CD14-positive monocyte (primary cell): ENCODE results near the gene FBXW12. TPM values are rescaled to one million over a fixed set of nuclear protein-coding genes. Genes with fewer than 3 reads are reported as not detected.
"Not testable (repeated sequence)": the region's sequence is repeated elsewhere in the genome, so short reads cannot be mapped to it uniquely, and the experiment has no call there.

Source experiments
- DNase-seq, 3 donors: peaks; one replicate each; pipeline ENCODE4 v3.0.0-alpha.2; 2011 to 2022
- H2AFZ ChIP-seq: 2 replicates; pipeline ENCODE4 v1.6.0; 2012; ENCODE audit warnings: mild to moderate bottlenecking, low read depth, low read length, inconsistent platforms; ENCODE audit not compliant: insufficient read depth, poor library complexity, severe bottlenecking
- H3K27ac ChIP-seq, 2 donors: 1 replicate in 1 of 2; 2 replicates in 1 of 2; pipeline ENCODE4 v1.5.1; 2012 to 2013; ENCODE audit warnings: low read length in 2 of 2, control low read depth in 1 of 2, inconsistent platforms in 1 of 2, low read depth in 1 of 2, mild to moderate bottlenecking in 1 of 2
- H3K27me3 ChIP-seq, 2 donors: one replicate each; pipeline versions ENCODE4 v1.6.0 to v1.6.1; 2011 to 2013; ENCODE audit warnings: low read length in 2 of 2; ENCODE audit not compliant: control insufficient read depth in 2 of 2, insufficient read depth in 2 of 2
- H3K36me3 ChIP-seq, 2 donors: replicated peaks in 1 of 2; 1 replicate in 1 of 2; 2 replicates in 1 of 2; pipeline versions ENCODE4 v1.5.1 to v1.6.1; 2012 to 2013; ENCODE audit warnings: low read length in 2 of 2, control low read depth in 1 of 2, inconsistent platforms in 1 of 2, mild to moderate bottlenecking in 1 of 2; ENCODE audit not compliant: insufficient read depth in 2 of 2, control insufficient read depth in 1 of 2
- H3K4me1 ChIP-seq, 2 donors: 1 replicate in 1 of 2; 2 replicates in 1 of 2; pipeline versions ENCODE4 v1.5.1 to v1.6.1; 2012 to 2013; ENCODE audit warnings: low read length in 2 of 2, control low read depth in 1 of 2, inconsistent platforms in 1 of 2, mild to moderate bottlenecking in 1 of 2, moderate library complexity in 1 of 2; ENCODE audit not compliant: insufficient read depth in 2 of 2, control insufficient read depth in 1 of 2
- H3K4me2 ChIP-seq: replicated peaks from 2 replicates; pipeline ENCODE3; 2012; ENCODE audit warnings: low read length, moderate library complexity, mild to moderate bottlenecking; ENCODE audit not compliant: poor library complexity, severe bottlenecking; ENCODE audit errors: extremely low read depth
- H3K4me3 ChIP-seq, 3 experiments: fragments of 200-600 bp in 1 of 3; sonication (generic) in 1 of 3; replicated peaks in 1 of 3; 1 replicate in 2 of 3; 2 replicates in 1 of 3; pipeline ENCODE4 v1.5.1; 2011 to 2013; ENCODE audit warnings: low read length in 3 of 3, mild to moderate bottlenecking in 3 of 3, control low read depth in 2 of 3, low read depth in 2 of 3, inconsistent platforms in 1 of 3, moderate library complexity in 1 of 3
- H3K79me2 ChIP-seq: 2 replicates; pipeline ENCODE4 v1.6.0; 2012; ENCODE audit warnings: mild to moderate bottlenecking, control low read depth, inconsistent platforms, low read length, moderate library complexity; ENCODE audit not compliant: insufficient read depth
- H3K9ac ChIP-seq: 2 replicates; pipeline ENCODE4 v1.6.0; 2017; ENCODE audit warnings: low read length, mild to moderate bottlenecking; ENCODE audit not compliant: insufficient read depth, poor library complexity, severe bottlenecking
- H3K9me3 ChIP-seq, 2 donors: replicated peaks in 1 of 2; 1 replicate in 1 of 2; 2 replicates in 1 of 2; pipeline versions ENCODE4 v1.5.1 to v1.6.1; 2012 to 2013; ENCODE audit warnings: low read length in 2 of 2, control low read depth in 1 of 2; ENCODE audit not compliant: control insufficient read depth in 1 of 2, insufficient read depth in 1 of 2
- H4K20me1 ChIP-seq: 2 replicates; pipeline ENCODE4 v1.6.0; 2012; ENCODE audit warnings: mild to moderate bottlenecking, low read length, control low read depth, moderate library complexity; ENCODE audit not compliant: insufficient read depth
- H3K27ac Mint-ChIP-seq, 7 donors: one replicate each; pipeline ENCODE4 v1.8.0; 2020; ENCODE audit warnings: mild to moderate bottlenecking in 7 of 7, mixed read lengths in 7 of 7, moderate library complexity in 6 of 7, inconsistent platforms in 2 of 7
- H3K27me3 Mint-ChIP-seq, 3 donors: one replicate each; pipeline ENCODE4 v1.8.0; 2021 to 2022; ENCODE audit warnings: low read depth in 3 of 3, mild to moderate bottlenecking in 3 of 3, mixed read lengths in 3 of 3, moderate library complexity in 3 of 3, inconsistent platforms in 1 of 3
- H3K36me3 Mint-ChIP-seq, 2 donors: one replicate each; pipeline ENCODE4 v1.8.0; 2020; ENCODE audit warnings: mixed read lengths in 2 of 2, inconsistent platforms in 1 of 2, mild to moderate bottlenecking in 1 of 2
- H3K4me1 Mint-ChIP-seq: one replicate; pipeline ENCODE4 v1.8.0; 2020; ENCODE audit warnings: mild to moderate bottlenecking, mixed read lengths
- H3K4me3 Mint-ChIP-seq, 2 donors: one replicate each; pipeline ENCODE4 v1.8.0; 2020; ENCODE audit warnings: mild to moderate bottlenecking in 2 of 2, mixed read lengths in 2 of 2, moderate library complexity in 1 of 2
- H3K9me3 Mint-ChIP-seq, 7 donors: one replicate each; pipeline ENCODE4 v1.8.0; 2020 to 2022; ENCODE audit warnings: mixed read lengths in 7 of 7, mild to moderate bottlenecking in 6 of 7, moderate library complexity in 6 of 7, inconsistent platforms in 2 of 7
- CTCF ChIP-seq: fragments of 200-600 bp; IDR thresholded peaks from one replicate; pipeline ENCODE4 v1.8.0; 2022; ENCODE audit warnings: antibody characterized with exemption, mild to moderate bottlenecking
- WGBS: methylation state at CpG from one replicate; pipeline ENCODE4 v1.1.5; 2013; ENCODE audit warnings: missing lambda C conversion rate; ENCODE audit not compliant: insufficient coverage; 5-methylcytosine and 5-hydroxymethylcytosine counted together
- intact Hi-C, 2 donors: fragments of 100-400 bp; cut with micrococcal nuclease; formaldehyde crosslinking; loops; one replicate each; pipeline versions ENCODE4 v1.15.0 to v1.15.1; 2023
- polyA plus RNA-seq, 3 donors: library from polyadenylated mRNA; depleted of rRNA in 1 of 3; unstranded in 2 of 3; stranded (reverse) in 1 of 3; fragments of 300-500 nt in 2 of 3; fragments of >200 nt in 1 of 3; fragmentation: Illumina TruSeq in 2 of 3; gene quantifications; 1 replicate in 2 of 3; 2 replicates in 1 of 3; pipeline ENCODE4 v1.2.3, GENCODE V29; 2012 to 2021

FBXW12 gene
- polyA plus RNA-seq, 3 donors = not detected

GRCh38 chr3:48400824-48401433, 28.9 kb downstream of the FBXW12 start:
- no peaks in the 10 kb centered on the region for H3K36me3 ChIP-seq
- peaks cover 0 to 4% (median 0%) of the 10 kb centered on the region in 3 donors for H3K27me3 Mint-ChIP-seq
- peaks cover 11 to 14% of the 10 kb centered on the region in 2 donors for H3K4me1 ChIP-seq
- DNase-seq = peak; percentile 53 to 73 (median 65)
- H3K4me3 ChIP-seq = no peak overlapping the region
- H4K20me1 ChIP-seq = no peaks in the 10 kb centered on the region
- H3K4me3 Mint-ChIP-seq = no peak overlapping the region
- no peak overlapping the region for H3K27ac Mint-ChIP-seq
- no peak overlapping the region for H2AFZ ChIP-seq
- peak; percentile 82 for TF ChIP-seq CTCF
- H3K27me3 ChIP-seq = no peaks in the 10 kb centered on the region
- no peaks in the 10 kb centered on the region for H3K9me3 Mint-ChIP-seq
- no peaks in the 10 kb centered on the region for H3K79me2 ChIP-seq
- H3K4me2 ChIP-seq = no peak overlapping the region
- no peak overlapping the region for H3K27ac ChIP-seq
- WGBS = 70% methylated on average over 1 of the region's 6 CpGs
- no peak overlapping the region for H3K9ac ChIP-seq
- intact Hi-C loops = loop anchor here (1.0 to 5.0 kb wide), 3 partner anchors 35 to 286 kb away; partner anchors contain the start of gene NCKIPSD (in 2 of the 2)
- H3K9me3 ChIP-seq = no peaks in the 10 kb centered on the region
- no peaks in the 10 kb centered on the region for H3K36me3 Mint-ChIP-seq
- peaks cover 18% of the 10 kb centered on the region for H3K4me1 Mint-ChIP-seq

DNA sequence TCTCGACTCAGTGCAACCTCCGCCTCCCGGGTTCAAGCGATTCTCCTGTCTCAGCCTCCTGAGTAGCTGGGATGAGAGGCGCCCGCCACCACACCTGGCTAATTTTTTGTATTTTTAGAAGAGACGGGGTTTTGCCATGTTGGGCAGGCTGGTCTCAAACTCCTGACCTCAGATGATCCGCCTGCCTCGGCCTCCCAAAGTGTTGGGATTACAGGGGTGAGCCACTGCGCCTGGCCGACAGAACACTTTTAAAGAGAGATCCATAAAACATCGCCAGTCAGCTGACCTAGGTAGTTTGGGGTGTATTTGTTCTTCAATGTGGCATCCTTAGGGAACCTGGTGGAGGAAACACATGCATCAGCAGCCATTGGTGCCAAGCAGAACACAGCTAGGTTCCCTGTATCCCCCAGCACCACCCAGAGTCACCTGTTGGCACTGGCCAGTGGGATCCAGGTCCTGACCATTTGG, 29.4 kb downstream of the FBXW12 start:
- peaks cover 11 to 14% of the 10 kb centered on the region in 2 donors for H3K4me1 ChIP-seq
- H3K9me3 ChIP-seq, H3K27me3 ChIP-seq, H3K4me2 ChIP-seq, H2AFZ ChIP-seq, H3K27ac Mint-ChIP-seq, H3K9me3 Mint-ChIP-seq, H3K4me3 ChIP-seq, H3K9ac ChIP-seq, H4K20me1 ChIP-seq, H3K36me3 ChIP-seq, H3K79me2 ChIP-seq, H3K36me3 Mint-ChIP-seq, H3K27ac ChIP-seq, H3K27me3 Mint-ChIP-seq, H3K4me3 Mint-ChIP-seq: not testable (repeated sequence)
- DNase-seq = peak in 1 of 3 donors; percentile 1
- intact Hi-C loops = loop anchor here (1.0 to 5.0 kb wide), 3 partner anchors 35 to 286 kb away; partner anchors contain the start of gene NCKIPSD (in 2 of the 2)
- H3K4me1 Mint-ChIP-seq = peaks cover 18% of the 10 kb centered on the region
- 95% methylated on average over 9 of the region's 12 CpGs for WGBS
